Vagina (tissue), 2 donors: ENCODE results near the gene OR5K1. TPM values are rescaled to one million over a fixed set of nuclear protein-coding genes. Genes with fewer than 3 reads are reported as not detected.

Experiments
- DNase-seq, 2 donors: peaks; one replicate each; pipeline ENCODE4 v3.0.0-alpha.2; 2017; ENCODE audit errors: extremely low spot score in 2 of 2
- H3K27ac ChIP-seq: fragments of 200-600 bp; sonication (generic); one replicate; pipeline ENCODE4 v1.5.1; 2019
- H3K27me3 ChIP-seq: fragments of 200-600 bp; sonication (generic); one replicate; pipeline ENCODE4 v1.5.1; 2019
- H3K36me3 ChIP-seq, 2 donors: fragments of 200-600 bp; sonication (generic); one replicate each; pipeline ENCODE4 v1.5.1; 2017 to 2019
- H3K4me1 ChIP-seq: fragments of 200-600 bp; sonication (generic); one replicate; pipeline ENCODE4 v1.5.1; 2019
- H3K4me3 ChIP-seq, 2 donors: fragments of 200-600 bp; sonication (generic); 1 replicate in 1 of 2; 2 replicates in 1 of 2; pipeline ENCODE4 v1.5.1; 2016 to 2019
- H3K9me3 ChIP-seq: fragments of 200-600 bp; sonication (generic); one replicate; pipeline ENCODE4 v1.5.1; 2019
- CTCF ChIP-seq, 3 experiments: fragments of 450-650 bp in 2 of 3; fragments of 200-600 bp in 1 of 3; sonication (generic) in 1 of 3; IDR thresholded peaks; one replicate each; pipeline ENCODE4 v1.5.1; 2017 to 2019; ENCODE audit warnings: antibody characterized with exemption in 3 of 3, mild to moderate bottlenecking in 2 of 3, moderate library complexity in 2 of 3
- POLR2A ChIP-seq, 2 donors: fragments of 450-650 bp; IDR thresholded peaks; one replicate each; pipeline ENCODE4 v1.6.1; 2017; ENCODE audit warnings: antibody characterized with exemption in 2 of 2, mild to moderate bottlenecking in 2 of 2, moderate library complexity in 2 of 2
- POLR2AphosphoS5 ChIP-seq, 2 donors: sonication (generic); formaldehyde crosslinking; IDR thresholded peaks; one replicate each; pipeline ENCODE4 v1.9.0; 2017; ENCODE audit warnings: antibody characterized with exemption in 2 of 2, mild to moderate bottlenecking in 2 of 2, low read depth in 1 of 2; ENCODE audit not compliant: insufficient read depth in 1 of 2
- intact Hi-C: fragments of 100-400 bp; cut with DNase I; formaldehyde crosslinking; loops from one replicate; pipeline ENCODE4 v1.15.1; 2023
- total RNA-seq: library from RNA; depleted of rRNA; stranded (reverse); fragments of >200 nt; gene quantifications from one replicate; pipeline ENCODE4 v1.2.3, GENCODE V29; 2016

The OR5K1 gene
- total RNA-seq, 1 donor from 2014 or later: not detected

GRCh38 chr3:98445949-98446406 is 17.0 kb upstream of the OR5K1 start:
- H3K27ac ChIP-seq: no peak overlapping the region
- no peaks in the 10 kb centered on the region for H3K9me3 ChIP-seq
- no peak for DNase-seq
- no peaks in the 10 kb centered on the region for H3K4me1 ChIP-seq
- intact Hi-C loops: no loop called here
- H3K27me3 ChIP-seq: no peaks in the 10 kb centered on the region
- TF ChIP-seq CTCF (IDR thresholded peaks at IDR 0.05) (no peak), POLR2A (IDR thresholded peaks at IDR 0.05) (no peak), POLR2AphosphoS5 (IDR thresholded peaks at IDR 0.05; ENCODE audit: insufficient read depth in 1 of 2, low read depth in 1 of 2) (no peak)
- H3K36me3 ChIP-seq: no peaks in the 10 kb centered on the region
- H3K4me3 ChIP-seq: no peak overlapping the region

- Histone ChIP-seq H3K4me3 (no peak overlapping the region), H3K27ac (no peak overlapping the region), H3K9me3 (no peaks in the 10 kb centered on the region), H3K36me3 (no peaks in the 10 kb centered on the region), H3K4me1 (no peaks in the 10 kb centered on the region), H3K27me3 (no peaks in the 10 kb centered on the region)
- intact Hi-C loops: no loop called here
- peak in 1 of 2 donors; percentile 29 for TF ChIP-seq POLR2AphosphoS5 (IDR thresholded peaks at IDR 0.05; ENCODE audit: insufficient read depth in 1 of 2, low read depth in 1 of 2)
- no peak for TF ChIP-seq CTCF (IDR thresholded peaks at IDR 0.05)
- DNase-seq: no peak
These were observed 13.3 kb upstream of the OR5K1 start for GRCh38 chr3:98449606-98450193.

- no peak for TF ChIP-seq POLR2AphosphoS5 (IDR thresholded peaks at IDR 0.05; ENCODE audit: insufficient read depth in 1 of 2, low read depth in 1 of 2)
- no peaks in the 10 kb centered on the region for H3K27me3 ChIP-seq
These were observed 12.6 kb upstream of the OR5K1 start for GRCh38 chr3:98450372-98450771.

GRCh38 chr3:98453827-98454226 is 9.2 kb upstream of the OR5K1 start:
- Histone ChIP-seq H3K4me1 (no peaks in the 10 kb centered on the region), H3K27ac (no peak overlapping the region), H3K27me3 (no peaks in the 10 kb centered on the region), H3K4me3 (no peak overlapping the region), H3K9me3 (no peaks in the 10 kb centered on the region), H3K36me3 (no peaks in the 10 kb centered on the region)
- DNase-seq: no peak
- TF ChIP-seq CTCF (IDR thresholded peaks at IDR 0.05): no peak
- no peak for TF ChIP-seq POLR2A (IDR thresholded peaks at IDR 0.05)
- TF ChIP-seq POLR2AphosphoS5 (IDR thresholded peaks at IDR 0.05; ENCODE audit: insufficient read depth in 1 of 2, low read depth in 1 of 2): no peak
- intact Hi-C loops: no loop called here

More at GRCh38 chr3:98450372-98450771, 12.6 kb upstream of the OR5K1 start:
- no peaks in the 10 kb centered on the region for H3K4me1 ChIP-seq
- no peaks in the 10 kb centered on the region for H3K9me3 ChIP-seq
- intact Hi-C loops: no loop called here
- H3K27ac ChIP-seq: no peak overlapping the region
- H3K36me3 ChIP-seq: no peaks in the 10 kb centered on the region
- DNase-seq: no peak
- no peak overlapping the region for H3K4me3 ChIP-seq

- no peaks in the 10 kb centered on the region for H3K4me1 ChIP-seq
- no peaks in the 10 kb centered on the region for H3K36me3 ChIP-seq
- intact Hi-C loops: no loop called here
- H3K27ac ChIP-seq: no peak overlapping the region
- DNase-seq: no peak
- no peak for TF ChIP-seq POLR2A (IDR thresholded peaks at IDR 0.05)
- no peak for TF ChIP-seq POLR2AphosphoS5 (IDR thresholded peaks at IDR 0.05; ENCODE audit: insufficient read depth in 1 of 2, low read depth in 1 of 2)
- no peak for TF ChIP-seq CTCF (IDR thresholded peaks at IDR 0.05)
- H3K4me3 ChIP-seq: no peak overlapping the region
- H3K9me3 ChIP-seq: no peaks in the 10 kb centered on the region
- H3K27me3 ChIP-seq: no peaks in the 10 kb centered on the region
These were observed 8.1 kb upstream of the OR5K1 start for GRCh38 chr3:98454929-98455328.
